C4-2B (cell line): ENCODE data around the gene SYT11.

Experiments
- H3K27ac ChIP-seq: fragments of 450-650 bp; 2 replicates; pipeline ENCODE4 v1.5.1; 2017
- CTCF ChIP-seq: fragments of 450-650 bp; conservative IDR thresholded peaks from 2 replicates; pipeline ENCODE4 v1.5.1; 2017; ENCODE audit warnings: mild to moderate bottlenecking
- ZFX ChIP-seq: fragments of 450-650 bp; IDR thresholded peaks from 2 replicates; pipeline ENCODE4 v1.6.1; 2017

The SYT11 gene

GRCh38 chr1:155900161-155900560 is 40.8 kb downstream of the SYT11 start:
- TF ChIP-seq ZFX (no peak), CTCF (no peak)
- H3K27ac ChIP-seq, result no peak overlapping the region

DNA sequence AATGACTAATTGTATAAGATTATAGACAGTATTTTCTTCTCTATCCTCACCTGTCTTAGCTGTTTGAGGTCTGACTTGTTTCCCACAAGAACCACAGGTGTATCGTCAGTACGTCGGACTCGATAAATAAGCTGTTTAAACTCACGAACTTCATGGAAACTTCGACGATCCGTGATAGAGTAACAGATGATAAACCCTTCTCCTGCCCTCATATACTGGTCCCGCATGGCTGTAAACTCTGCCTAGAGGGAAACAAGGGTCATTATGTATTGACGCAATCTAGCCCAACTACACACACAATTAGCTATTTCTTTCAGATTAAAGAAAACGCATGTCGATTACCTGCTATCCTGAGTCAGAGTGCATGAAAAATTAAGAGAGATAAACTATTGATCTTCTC is 44.9 kb downstream of the SYT11 start:
- no peak for TF ChIP-seq ZFX
- no peak for TF ChIP-seq CTCF
- no peak overlapping the region for H3K27ac ChIP-seq

DNA sequence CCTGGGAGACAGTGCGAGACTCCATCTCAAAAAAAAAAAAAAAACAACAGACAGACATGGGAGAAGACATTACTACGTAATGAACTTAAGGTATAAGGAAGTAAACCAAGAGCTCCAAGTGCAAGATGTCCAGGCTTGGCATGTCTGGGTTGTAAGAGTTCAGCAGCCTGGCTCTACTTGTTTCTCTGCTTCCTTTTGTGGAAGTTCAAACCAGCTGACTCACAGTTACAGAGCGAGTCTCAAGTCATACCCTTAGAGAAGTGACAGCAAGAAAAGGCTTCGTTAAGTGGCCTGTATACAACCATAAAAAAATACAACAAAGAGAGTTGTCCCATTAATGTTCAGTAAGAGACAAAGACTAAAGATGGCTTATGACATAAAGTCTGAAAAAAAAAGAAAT is 50.5 kb downstream of the SYT11 start:
- H3K27ac ChIP-seq, result peak overlapping the region; percentile 40
- TF ChIP-seq CTCF, result no peak
- TF ChIP-seq ZFX, result no peak

- peak overlapping the region; percentile 67 for H3K27ac ChIP-seq
- TF ChIP-seq ZFX, result no peak
- no peak for TF ChIP-seq CTCF
These were observed 51.3 kb downstream of the SYT11 start for GRCh38 chr1:155910621-155911121.

DNA sequence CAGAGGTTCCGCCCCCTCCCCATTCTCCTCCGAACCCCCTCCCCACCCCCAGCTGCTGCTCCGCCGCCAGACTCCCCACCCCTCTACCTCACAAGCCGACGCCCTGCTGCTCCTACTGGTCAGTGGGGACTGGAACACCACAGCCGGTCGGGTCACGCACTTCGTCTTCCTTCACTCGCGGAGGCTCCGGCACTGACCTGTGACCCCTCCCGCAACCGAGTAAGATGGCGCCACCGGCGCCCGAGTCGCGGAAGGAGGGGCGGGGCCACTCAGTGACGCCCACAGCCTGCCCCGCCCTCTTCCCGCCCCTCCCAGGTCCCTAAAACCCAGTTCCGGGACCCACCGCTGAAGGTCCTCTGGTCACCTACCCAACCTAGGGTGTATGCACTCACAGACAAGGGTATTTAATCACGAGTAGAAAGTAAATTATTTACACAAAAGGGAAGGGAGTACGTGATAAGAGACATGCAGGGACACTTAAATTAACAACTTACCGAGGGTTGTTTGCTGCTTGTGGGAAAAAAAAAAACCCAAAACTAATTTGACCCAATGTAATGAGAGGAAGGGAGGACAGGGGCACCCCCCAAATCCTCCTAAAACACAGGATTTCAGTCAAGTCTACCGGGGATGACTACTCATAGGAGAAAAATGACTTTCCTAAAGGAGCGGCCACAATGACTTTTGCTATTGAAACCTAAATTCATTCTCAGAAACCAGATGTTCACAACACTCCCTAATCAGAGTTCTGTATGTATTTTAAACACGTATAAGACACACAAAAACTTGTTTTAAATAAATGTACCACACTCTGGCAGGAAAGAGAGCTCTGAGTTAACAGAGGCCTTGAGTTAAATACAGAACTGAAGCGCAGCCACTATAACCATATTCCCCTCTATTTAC is 52.0 kb downstream of the SYT11 start, which contains the start of gene RIT1:
Gene RIT1, minus strand, starts transcription at position 194 of the 900 bp plus-strand sequence. CDS start 588 bp downstream, outside the sequence.
- TF ChIP-seq CTCF, result no peak
- TF ChIP-seq ZFX, result no peak
- peak within 1 kb of the TSS; percentile 67 for H3K27ac ChIP-seq

DNA sequence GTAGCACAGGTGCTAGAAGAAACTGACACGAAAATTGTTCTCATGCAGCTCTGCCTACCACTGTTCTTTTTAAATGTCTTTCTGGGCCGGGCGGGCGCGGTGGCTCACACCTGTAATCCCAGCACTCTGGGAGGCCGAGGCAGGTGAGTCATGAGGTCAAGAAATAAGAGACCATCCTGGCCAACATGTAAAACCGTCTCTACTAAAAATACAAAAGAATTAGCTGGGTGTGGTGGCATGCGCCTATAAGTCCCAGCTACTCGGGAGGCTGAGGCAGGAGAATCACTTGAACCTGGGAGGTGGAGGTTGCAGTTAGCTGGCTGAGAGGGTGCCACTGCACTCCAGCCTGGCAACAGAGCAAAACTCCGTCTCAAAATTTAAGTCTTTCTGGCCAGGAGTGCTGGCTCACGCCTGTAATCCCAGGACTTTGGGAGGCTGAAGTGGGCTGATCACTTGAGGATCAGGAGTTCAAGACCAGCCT is 52.7 kb downstream of the SYT11 start:
- H3K27ac ChIP-seq, result no peak overlapping the region; the same call in 1 of the 2 replicates

More for the DNA sequence above, 52.7 kb downstream of the SYT11 start:
- no peak for TF ChIP-seq CTCF
- TF ChIP-seq ZFX, result no peak
